A673 (cell line): ENCODE measurements around the gene HOXB8. TPM values are rescaled to one million over a fixed set of nuclear protein-coding genes. Genes with fewer than 3 reads are reported as not detected.

Source experiments
- BruUV-seq: library from RNA; stranded (reverse); fragments of 400-500 nt; replicated peaks from 2 replicates; lab custom pipeline; 2021; lab: Mats Ljungman, UMichigan
- CTCF ChIA-PET: fragments of 300-600 bp; sonication (Branson Sonifier 250); formaldehyde crosslinking; loops from one replicate; lab custom pipeline; 2022; ENCODE audit warnings: antibody characterized with exemption; lab: Charles Lee
- POLR2A ChIA-PET: fragments of 300-600 bp; sonication (Branson Sonifier 250); formaldehyde crosslinking; loops from one replicate; lab custom pipeline; 2022; ENCODE audit warnings: antibody characterized with exemption; ENCODE audit not compliant: low non-redundant PET; lab: Charles Lee
- DNase-seq: peaks from one replicate; pipeline ENCODE4 v3.0.0-alpha.2; 2015; ENCODE audit warnings: low spot score
- H3K27ac ChIP-seq: fragments of 200-600 bp; sonication (generic); 2 replicates; pipeline ENCODE4 v1.5.1; 2016; ENCODE audit warnings: mixed run types, low read depth, mild to moderate bottlenecking, mixed read lengths, antibody characterized with exemption, low read length; ENCODE audit not compliant: poor library complexity, severe bottlenecking
- H3K27me3 ChIP-seq: fragments of 200-600 bp; sonication (generic); replicated peaks from 2 replicates; pipeline ENCODE4 v1.6.1; 2017; ENCODE audit warnings: mixed run types, low read depth, mild to moderate bottlenecking, mixed read lengths, antibody characterized with exemption, low read length; ENCODE audit not compliant: insufficient read depth, poor library complexity
- H3K36me3 ChIP-seq: fragments of 200-600 bp; sonication (generic); 2 replicates; pipeline ENCODE4 v1.6.1; 2016; ENCODE audit warnings: mixed run types, mild to moderate bottlenecking, mixed read lengths, antibody characterized with exemption, low read length; ENCODE audit not compliant: insufficient read depth, poor library complexity, severe bottlenecking
- H3K4me1 ChIP-seq: fragments of 200-600 bp; sonication (generic); 2 replicates; pipeline ENCODE4 v1.6.1; 2017; ENCODE audit warnings: mixed run types, mild to moderate bottlenecking, mixed read lengths, antibody characterized with exemption, low read length; ENCODE audit not compliant: insufficient read depth, poor library complexity, severe bottlenecking
- H3K4me3 ChIP-seq: fragments of 200-600 bp; sonication (generic); 2 replicates; pipeline ENCODE4 v1.5.1; 2016; ENCODE audit warnings: low read depth, mixed run types, mild to moderate bottlenecking, mixed read lengths, low read length; ENCODE audit not compliant: poor library complexity, severe bottlenecking
- H3K9me3 ChIP-seq: fragments of 200-600 bp; sonication (generic); 2 replicates; pipeline ENCODE4 v1.6.1; 2016; ENCODE audit warnings: mixed run types, low read depth, mild to moderate bottlenecking, mixed read lengths, antibody characterized with exemption, low read length; ENCODE audit not compliant: poor library complexity, severe bottlenecking
- CTCF ChIP-seq: fragments of 300-800, 200-600 bp; sonication (generic); conservative IDR thresholded peaks from 2 replicates; pipeline ENCODE4 v1.5.1; 2017; ENCODE audit warnings: low read depth, mild to moderate bottlenecking, antibody characterized with exemption, low read length, moderate library complexity, mixed read lengths
- EZH2 ChIP-seq: fragments of 200-600 bp; sonication (generic); IDR thresholded peaks from 2 replicates; pipeline ENCODE4 v1.6.1; 2017; ENCODE audit warnings: borderline replicate concordance, low read depth, mild to moderate bottlenecking, mixed read lengths, antibody characterized with exemption, low read length; ENCODE audit not compliant: poor library complexity, severe bottlenecking
- intact Hi-C: fragments of 100-400 bp; cut with micrococcal nuclease; formaldehyde crosslinking; loops from one replicate; pipeline ENCODE4 v1.10.0; 2022; ENCODE audit not compliant: unreplicated experiment
- total RNA-seq: library from RNA; stranded (reverse); gene quantifications from 2 replicates; pipeline ENCODE4 v1.2.3, GENCODE V29; 2021

Gene HOXB8
- total RNA-seq, 1 experiment from 2014 or later, result 13.1 TPM

DNA sequence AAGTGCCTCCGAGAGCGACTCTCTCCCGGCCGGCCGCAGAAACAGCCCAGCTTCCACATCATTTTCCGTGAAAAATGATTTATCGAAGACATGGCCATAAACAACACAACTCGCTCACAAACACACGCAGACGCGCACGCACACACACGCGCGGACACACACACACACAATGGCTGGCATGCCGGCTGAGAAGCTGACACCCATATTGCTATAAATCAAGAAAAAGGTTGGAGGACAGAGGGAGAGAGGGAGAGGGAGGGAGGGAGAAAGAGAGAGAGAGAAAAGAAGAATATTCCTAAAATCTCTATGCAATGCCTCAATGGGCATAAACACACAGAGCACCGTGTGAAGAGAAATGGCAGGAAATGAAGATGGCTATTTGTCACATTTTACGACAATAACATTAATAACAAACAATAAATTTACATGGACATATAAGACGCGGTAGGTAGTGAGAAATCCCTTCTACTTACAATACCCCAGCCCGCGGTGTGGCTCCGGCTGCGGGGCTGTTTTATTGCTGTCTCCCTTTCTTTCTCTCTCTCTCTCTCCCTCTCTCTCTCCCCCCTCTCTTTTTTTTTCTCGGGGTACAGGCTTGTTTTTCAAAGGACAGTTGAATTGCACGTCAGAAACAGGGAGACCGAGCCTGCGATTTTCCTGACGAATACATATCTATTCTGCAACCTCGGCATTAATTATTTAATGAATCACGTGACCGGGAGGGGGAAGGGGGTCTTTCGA lies 46.4 kb downstream of the HOXB8 start:
- ChIA-PET CTCF (no interaction called here), POLR2A (interaction anchor here (0.6 to 0.7 kb wide), 2 partner anchors 72 to 305 kb away, joined by 3 to 6 read pairs; no protein-coding TSS in a partner anchor)
- peaks cover 63% of the 10 kb centered on the region for H3K4me1 ChIP-seq
- no peaks in the 10 kb centered on the region for H3K36me3 ChIP-seq
- H3K27me3 ChIP-seq, result no peaks in the 10 kb centered on the region
- H3K27ac ChIP-seq, result peak overlapping the region; percentile 29
- peak; percentile 52 for DNase-seq
- H3K9me3 ChIP-seq, result no peaks in the 10 kb centered on the region
- H3K4me3 ChIP-seq, result peak overlapping the region; percentile 48
- no peak for TF ChIP-seq EZH2
- TF ChIP-seq CTCF, result no peak
- intact Hi-C loops, result no loop called here
- no TSS peak for BruUV-seq

DNA sequence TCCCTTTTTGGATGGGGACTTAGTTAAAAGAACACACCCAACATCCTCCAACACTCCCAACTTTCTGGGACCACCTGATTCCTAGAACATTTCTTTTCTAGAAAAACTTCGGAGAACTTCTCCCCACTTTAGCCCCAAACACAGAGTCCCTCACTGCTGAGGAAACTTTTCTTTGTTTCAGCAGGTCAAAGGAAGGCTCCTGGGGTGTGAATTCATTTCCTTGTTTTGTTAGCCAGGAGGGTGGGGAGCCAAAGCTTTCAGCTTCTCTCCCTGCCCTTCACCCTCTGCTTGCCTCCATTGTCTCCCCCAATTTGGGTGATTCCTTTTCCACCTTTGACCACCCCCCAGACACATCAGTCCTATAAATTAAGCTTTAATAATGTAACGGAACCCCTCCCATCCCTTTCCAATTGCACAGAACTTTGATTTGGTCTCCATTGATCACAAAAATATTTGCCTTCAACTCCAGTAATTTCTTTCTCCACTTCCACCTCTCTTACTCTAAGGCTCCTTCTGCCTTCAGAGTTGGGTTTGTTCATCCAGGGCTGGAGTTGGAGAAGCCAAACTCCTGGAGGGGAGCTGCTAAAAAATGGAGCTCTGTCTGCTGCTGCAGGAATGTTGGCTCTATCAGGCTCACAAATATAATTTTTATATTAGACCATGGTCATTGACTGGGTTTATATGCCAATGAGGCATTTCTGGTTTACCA lies 47.3 kb downstream of the HOXB8 start:
- BruUV-seq, result no TSS peak
- H3K27ac ChIP-seq, result no peak overlapping the region
- CTCF ChIA-PET, result interaction anchor here (0.6 kb wide), 1 partner anchor 216 kb away, joined by 3 read pairs; no protein-coding TSS in a partner anchor
- TF ChIP-seq CTCF (no peak), EZH2 (no peak)
- DNase-seq, result no peak
- intact Hi-C loops, result no loop called here
- H3K27me3 ChIP-seq, result no peaks in the 10 kb centered on the region
- H3K36me3 ChIP-seq, result no peaks in the 10 kb centered on the region
- peak overlapping the region; percentile 48 for H3K4me3 ChIP-seq
- peaks cover 68% of the 10 kb centered on the region for H3K4me1 ChIP-seq
- H3K9me3 ChIP-seq, result no peaks in the 10 kb centered on the region
- POLR2A ChIA-PET, result interaction anchor here (0.7 kb wide), 1 partner anchor 71 kb away, joined by 6 read pairs; no protein-coding TSS in a partner anchor

DNA sequence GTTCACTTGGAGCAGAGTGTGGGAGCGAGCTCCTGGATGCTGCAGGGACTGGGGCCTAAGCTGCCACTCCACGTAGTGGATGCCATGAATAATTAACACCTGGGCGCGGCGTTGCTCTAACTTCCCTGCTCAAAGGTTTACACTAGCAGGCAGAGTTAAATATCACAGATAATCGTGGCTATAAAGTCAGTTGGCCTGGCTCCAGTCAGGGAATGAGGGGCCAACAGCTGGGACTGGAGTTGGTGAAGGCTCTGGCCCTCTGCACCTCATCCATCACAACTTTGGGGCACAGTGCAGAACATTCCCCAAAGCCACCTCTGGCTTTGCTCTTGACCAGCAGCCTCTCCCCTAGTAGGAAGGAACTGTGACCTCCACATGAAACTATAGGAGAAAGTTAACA lies 47.9 kb downstream of the HOXB8 start:
- TF ChIP-seq CTCF, result no peak
- TF ChIP-seq EZH2, result no peak
- Histone ChIP-seq H3K9me3 (no peaks in the 10 kb centered on the region), H3K27ac (no peak overlapping the region), H3K4me1 (peaks cover 74% of the 10 kb centered on the region), H3K4me3 (no peak overlapping the region), H3K27me3 (no peaks in the 10 kb centered on the region), H3K36me3 (no peaks in the 10 kb centered on the region)
- ChIA-PET POLR2A (no interaction called here), CTCF (interaction anchor here (0.6 kb wide), 1 partner anchor 216 kb away, joined by 3 read pairs; no protein-coding TSS in a partner anchor)
- DNase-seq, result no peak
- intact Hi-C loops, result no loop called here
- no TSS peak for BruUV-seq
